Astrocyte of the hippocampus (primary cell): ENCODE results near the gene HDAC11.
"Not testable (repeated sequence)": the region's sequence is repeated elsewhere in the genome, so short reads cannot be mapped to it uniquely, and the experiment has no call there.

ENCODE experiments used
- DNase-seq: peaks from one replicate; pipeline ENCODE4 v3.0.0; 2011; ENCODE audit warnings: low read depth, low spot score

HDAC11 gene

DNA sequence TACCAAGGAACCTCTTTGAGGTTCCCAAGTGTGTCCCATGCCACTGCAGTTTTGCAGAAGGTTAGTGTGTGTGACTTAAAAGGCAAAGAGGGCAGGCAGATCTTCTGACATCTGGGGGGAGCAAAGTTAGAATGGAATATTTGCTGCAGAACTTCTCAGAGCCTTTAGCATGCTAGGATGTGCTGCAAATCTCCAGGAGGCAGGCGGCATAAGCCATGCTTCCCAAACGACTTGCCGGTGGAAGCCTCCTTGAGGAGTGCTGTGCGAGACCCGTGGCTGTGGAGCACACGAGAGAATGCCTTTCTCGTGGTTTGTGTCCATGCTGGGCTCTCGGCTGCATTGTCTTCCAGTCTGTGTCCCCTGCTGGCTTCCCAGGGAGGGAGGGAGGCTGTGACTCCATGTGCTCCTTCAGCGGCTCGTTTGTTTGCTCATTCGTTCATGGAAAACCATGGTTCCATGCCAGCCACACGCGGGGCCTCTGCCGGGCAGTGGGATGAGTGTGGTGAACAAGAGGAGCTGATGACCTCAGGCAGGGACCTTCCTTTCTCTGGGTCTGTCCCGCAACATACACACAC, 13.8 kb downstream of the HDAC11 start:
- no peak for DNase-seq

DNA sequence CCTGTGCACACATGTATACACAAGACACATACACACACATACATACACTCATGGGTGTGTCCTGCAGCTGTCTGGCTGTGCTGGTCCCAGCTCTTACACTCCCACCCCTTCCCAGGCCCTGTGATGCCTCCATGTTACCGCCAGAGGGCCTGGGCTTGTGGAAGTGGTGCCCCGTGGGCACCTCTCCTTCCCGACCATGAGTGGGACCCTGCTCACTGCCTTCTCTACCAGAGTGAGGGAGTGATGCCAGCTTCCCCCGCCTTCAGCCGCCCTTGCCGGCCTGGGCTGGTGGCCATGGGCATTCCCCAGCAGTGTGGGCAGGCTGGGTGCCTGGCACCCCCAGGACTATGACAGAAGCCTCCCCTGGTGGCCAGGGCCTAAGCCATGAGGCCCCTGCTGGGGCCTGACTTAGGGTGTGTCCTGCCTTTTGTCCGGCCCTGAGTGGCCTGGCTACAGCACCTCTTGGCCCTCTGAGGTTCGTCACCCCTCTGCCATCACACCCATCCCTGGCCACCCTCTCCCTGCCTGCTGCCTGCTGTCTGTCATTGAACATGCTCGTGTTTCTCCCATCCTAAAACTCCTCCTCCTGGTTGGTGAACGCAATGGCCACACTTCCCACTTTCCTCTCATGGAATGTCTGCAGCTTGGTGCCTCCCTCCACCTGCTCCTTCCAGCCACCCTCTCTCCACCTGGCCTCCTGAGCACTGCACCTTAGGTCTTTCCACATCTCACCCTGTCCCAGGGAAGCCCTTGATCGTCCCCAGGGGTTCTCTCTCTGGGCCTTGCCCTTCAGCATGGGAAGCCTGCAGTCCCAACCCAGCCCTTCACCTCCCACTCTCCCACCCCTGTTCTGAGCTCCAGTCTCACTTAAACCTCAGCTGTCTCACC, 14.6 kb downstream of the HDAC11 start:
- DNase-seq = peak; percentile 48

DNA sequence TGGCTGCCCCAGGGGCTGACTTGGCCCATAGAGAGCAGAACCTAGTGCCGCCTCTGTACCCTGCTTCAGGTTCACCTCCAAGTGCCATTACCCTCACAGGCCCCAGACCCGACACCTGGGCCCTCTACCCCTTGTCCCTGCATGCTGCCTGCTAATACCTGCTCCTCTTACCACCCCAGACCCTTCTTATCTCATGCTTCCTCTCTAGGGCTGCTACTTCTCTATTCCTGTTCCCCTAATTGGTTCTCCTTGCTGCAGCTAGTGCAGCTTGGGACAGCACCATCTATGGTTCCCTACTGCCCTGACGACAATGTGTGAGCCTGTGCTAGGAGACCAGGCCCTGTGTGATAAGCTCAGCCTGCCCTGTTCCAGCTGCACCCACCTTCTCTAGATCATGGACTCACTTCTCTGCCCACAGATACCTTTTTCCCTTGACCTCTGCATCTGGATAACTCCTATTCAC, 15.3 kb downstream of the HDAC11 start:
- DNase-seq = no peak

DNA sequence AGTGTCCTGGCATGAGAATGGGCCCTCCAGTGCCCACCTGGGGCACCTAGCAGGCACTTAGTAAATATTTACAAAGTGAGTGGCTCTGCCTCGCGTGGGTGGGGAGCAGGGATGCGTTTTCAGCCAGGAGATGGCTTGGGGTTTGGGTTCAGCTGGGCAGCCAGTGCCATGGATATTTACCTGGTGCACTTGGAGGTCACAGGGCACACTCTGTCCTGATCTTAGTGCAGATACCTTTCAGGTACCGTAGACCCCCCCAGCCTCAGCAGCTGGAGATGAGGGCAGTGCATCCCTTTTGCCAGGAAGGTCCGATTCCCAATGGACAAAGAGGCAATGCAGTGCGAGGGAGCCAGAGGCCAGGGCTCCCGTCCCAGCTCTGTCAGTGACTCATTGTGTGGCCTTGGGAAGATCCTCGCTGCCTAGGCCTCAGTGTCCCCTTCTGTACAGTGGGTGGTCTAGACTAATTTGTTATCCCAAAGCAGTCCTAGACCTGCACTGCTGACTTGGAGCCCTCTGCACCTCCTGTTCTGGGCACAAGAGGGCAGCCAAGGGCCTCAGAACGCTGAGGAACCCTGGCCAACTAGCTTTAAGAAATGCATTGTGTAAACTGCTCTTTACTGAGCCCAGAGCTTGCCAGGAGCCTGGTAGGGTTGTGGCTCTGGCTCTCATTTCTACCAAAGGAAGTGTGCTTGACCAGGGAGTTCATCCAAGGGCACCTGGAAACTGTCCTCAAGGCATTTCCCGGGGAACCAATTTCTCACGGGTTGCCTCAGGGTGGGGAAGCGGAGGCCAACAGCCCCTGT, 16.0 kb downstream of the HDAC11 start:
- peak; percentile 91 for DNase-seq

DNA sequence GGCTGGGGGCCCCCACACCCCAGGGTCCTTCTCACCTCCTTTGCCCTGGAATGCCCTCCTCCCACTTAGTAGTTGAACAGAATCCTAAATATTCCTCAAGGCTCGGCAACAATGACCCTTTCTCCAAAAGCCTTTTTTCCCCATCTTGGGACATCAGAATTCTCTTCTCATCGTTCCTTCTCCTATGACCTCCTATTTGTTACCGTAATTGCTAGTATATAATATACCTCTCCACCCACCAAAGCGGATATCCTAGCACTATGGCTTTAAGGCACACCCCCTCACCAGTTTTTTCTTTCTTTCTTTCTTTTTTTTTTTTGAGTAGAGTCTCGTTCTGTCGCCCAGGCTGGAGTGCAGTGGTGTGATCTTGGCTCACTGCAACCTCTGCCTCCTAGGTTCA, 16.8 kb downstream of the HDAC11 start:
- DNase-seq = no peak

DNA sequence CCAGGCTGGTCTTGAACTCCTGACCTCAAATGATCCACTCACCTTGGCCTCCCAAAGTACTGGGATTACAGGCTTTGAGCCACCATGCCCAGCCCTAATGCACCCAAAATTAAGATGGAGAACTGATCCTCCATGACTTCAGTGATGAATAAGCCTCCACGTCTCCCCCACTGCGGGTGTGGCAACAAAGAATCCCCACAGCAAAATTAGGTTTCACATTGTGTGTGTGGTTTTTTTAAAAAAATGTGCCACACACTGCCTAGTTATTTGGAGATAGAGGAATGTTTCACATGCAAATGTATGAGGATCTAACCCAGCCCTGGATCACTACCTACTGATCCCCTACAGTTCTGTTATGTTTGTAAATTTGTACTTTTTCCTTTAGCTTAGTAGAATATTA, 17.3 kb downstream of the HDAC11 start:
- DNase-seq = no peak

DNA sequence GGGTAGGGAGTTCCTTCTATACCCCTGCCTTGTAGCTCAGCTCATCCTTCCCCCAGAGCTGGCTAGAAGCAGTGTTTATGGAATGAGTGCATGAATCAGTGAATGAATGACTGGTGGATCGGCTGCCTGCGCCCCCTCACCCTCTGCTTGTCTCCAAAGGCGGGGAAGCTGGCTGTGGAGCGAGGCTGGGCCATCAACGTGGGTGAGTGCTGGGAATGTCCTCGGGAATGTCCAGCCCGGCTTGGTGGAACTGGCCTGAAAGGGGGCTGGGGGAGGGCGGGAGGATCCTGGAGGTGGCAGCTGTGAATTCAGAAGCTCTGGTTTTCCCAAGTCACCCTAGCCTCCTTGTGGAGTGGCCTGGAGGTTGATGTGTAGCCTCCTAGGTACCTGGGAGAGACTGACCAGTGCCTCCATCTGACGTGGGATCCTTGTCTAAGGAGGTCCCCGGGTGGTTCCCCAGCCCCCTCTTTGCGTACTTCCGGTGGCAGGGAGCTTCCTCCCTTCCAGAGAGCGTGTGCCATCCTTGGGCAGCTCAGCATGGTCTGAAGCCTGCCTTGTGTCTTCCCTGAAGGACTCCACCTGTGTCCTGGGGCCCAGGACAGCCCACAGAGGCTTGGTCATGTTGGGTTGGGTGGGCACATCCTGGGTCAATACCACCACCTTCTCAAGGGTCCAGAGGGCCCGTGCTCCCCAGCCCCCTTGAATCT, 18.4 kb downstream of the HDAC11 start:
- DNase-seq = no peak

DNA sequence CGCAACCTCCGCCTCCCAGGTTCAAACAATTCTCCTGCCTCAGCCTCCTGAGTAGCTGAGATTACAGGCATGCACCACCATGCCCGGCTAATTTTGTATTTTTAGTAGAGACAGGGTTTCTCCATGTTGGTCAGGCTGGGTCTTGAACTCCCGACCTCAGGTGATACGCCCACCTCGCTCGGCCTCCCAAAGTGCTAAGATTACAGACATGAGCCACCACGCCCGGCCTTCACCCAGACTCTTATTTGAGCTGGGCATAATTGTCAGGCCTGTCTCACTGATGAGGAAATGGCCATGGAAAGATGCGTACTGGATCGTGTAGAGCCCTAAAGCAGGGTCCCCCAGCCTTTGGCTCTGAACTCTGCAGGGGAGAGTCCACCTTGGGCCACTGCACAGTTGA, 19.1 kb downstream of the HDAC11 start:
- not testable (repeated sequence) for DNase-seq

DNA sequence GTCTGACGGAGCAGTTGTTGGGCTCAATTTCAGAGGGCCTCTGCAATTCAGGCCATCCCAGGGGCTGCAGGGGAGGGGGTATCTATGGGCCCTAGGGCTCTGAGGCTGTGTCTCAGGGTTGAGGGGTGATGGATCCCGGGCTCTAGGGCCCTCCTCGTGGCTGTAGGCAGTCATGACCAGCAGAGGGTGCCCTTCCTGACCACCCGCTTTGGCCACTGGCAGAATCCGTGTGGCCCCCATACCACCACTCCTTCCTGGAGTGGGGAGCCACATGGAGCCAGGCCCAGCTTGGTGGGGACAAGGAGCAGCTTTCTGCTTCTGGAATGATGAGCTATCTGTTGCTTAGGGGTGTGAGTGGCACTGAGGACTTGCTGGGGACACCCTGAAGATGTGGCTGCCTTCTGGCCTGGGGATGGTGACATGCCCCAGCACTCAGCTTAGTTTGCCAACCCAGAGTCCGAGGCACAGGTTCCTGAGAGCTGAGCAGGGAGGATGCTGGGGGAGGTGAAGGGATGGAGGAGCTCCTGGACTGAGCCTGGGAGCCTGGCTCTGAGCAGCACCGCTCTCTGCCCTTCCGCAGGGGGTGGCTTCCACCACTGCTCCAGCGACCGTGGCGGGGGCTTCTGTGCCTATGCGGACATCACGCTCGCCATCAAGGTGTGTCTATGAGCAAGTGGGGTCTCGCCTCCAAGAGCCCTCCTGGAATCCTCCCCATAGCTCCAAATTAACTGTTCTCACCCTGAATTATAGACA, 20.2 kb downstream of the HDAC11 start:
- no peak for DNase-seq

DNA sequence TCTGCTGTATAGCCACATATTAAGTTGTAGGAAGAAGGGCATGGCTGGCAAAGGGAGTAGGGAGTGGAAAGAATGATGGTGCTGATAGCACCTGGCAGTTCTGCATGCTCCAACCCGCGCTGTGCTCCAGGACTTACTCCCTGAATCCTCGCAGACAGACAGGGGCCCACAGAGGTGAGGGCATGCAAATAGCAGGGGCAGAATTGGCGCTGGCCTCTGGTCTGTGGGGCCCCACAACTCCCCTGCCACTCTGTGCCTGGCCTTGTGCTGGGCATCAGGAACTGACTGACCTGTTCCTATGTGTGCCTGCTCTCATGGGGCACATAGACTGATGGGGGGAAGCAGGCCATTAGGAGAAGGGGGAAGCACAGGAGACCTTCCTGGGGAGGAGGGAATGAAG, 20.9 kb downstream of the HDAC11 start:
- DNase-seq = no peak

DNA sequence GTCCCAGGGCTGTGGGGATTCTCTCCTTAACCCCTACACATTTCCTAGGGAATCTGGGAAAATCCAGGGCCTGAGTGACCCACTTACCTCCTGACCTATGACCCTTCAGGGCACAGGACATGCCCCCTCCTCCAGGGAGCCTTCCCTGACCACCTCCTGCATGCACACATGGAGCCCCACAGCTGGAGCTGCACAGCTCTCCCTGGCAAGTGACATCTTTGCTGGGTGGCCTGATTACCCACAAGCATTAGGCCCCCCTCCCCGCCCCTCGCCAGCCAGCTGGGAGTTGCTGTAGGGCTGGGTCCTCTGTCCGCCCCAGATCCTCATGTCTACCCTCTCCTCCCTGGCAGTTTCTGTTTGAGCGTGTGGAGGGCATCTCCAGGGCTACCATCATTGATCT, 21.4 kb downstream of the HDAC11 start:
- no peak for DNase-seq

DNA sequence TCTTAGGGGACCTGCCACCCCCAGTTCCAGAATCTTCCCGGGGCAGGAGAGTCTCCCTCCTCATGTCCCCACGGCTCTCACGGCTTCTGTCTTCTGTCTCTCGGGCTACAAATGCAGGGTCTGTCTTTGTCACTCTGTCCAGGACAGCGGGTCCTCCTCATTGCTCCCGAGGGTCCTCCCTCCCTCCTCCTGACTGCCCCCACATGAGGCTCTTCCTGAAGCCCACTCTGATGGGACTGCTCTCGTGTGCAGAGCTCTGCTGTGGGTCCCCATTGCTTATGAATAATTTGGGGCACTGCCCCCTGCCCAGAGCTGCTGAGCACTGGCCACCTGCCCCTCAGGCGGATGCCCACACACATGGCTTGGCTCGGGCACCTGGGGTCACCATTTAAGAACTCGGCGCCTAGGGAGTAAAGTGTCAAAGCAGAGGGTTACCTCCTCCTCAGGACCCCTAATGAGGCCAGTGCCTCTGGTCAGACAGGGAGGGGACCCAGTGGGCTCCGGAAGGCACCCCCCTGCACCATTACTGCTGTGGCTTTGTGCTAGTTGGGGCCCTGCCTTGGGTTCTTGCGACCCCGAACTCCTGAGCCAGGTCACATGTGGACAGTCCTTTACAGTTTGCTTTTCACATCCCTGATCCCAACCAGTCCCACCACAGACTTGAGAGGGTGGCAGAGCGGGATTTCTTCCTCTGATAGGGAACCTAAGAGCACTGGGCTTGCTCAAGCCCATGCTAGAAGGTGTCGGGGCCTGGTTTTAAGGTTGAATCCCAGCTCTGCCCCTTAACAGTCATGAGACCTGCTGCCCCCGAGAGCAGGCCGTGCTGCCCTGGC, 22.1 kb downstream of the HDAC11 start:
- no peak for DNase-seq

DNA sequence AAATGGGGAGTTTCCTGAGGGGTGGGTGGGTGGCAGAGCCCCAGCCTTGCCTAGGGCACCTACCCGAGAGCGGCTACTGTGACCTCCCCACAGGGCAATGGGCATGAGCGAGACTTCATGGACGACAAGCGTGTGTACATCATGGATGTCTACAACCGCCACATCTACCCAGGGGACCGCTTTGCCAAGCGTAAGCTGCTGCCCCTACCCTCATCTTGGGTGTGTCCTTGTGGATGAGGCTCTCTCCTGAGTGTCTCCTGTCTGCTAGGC, 22.6 kb downstream of the HDAC11 start:
- DNase-seq = no peak

DNA sequence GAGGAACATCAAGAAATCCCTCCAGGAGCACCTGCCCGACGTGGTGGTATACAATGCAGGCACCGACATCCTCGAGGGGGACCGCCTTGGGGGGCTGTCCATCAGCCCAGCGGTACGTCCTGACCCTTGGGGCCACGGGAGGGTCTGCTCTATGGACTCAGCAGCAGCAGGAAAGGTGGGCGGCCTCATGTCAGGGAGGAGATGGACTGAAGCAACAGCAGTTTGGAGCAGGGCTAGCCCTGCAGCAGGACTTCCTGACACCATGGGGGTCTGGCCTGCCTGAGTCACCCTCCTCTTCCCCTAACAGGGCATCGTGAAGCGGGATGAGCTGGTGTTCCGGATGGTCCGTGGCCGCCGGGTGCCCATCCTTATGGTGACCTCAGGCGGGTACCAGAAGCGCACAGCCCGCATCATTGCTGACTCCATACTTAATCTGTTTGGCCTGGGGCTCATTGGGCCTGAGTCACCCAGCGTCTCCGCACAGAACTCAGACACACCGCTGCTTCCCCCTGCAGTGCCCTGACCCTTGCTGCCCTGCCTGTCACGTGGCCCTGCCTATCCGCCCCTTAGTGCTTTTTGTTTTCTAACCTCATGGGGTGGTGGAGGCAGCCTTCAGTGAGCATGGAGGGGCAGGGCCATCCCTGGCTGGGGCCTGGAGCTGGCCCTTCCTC, 24.2 kb downstream of the HDAC11 start:
- DNase-seq = peak; percentile 28

DNA sequence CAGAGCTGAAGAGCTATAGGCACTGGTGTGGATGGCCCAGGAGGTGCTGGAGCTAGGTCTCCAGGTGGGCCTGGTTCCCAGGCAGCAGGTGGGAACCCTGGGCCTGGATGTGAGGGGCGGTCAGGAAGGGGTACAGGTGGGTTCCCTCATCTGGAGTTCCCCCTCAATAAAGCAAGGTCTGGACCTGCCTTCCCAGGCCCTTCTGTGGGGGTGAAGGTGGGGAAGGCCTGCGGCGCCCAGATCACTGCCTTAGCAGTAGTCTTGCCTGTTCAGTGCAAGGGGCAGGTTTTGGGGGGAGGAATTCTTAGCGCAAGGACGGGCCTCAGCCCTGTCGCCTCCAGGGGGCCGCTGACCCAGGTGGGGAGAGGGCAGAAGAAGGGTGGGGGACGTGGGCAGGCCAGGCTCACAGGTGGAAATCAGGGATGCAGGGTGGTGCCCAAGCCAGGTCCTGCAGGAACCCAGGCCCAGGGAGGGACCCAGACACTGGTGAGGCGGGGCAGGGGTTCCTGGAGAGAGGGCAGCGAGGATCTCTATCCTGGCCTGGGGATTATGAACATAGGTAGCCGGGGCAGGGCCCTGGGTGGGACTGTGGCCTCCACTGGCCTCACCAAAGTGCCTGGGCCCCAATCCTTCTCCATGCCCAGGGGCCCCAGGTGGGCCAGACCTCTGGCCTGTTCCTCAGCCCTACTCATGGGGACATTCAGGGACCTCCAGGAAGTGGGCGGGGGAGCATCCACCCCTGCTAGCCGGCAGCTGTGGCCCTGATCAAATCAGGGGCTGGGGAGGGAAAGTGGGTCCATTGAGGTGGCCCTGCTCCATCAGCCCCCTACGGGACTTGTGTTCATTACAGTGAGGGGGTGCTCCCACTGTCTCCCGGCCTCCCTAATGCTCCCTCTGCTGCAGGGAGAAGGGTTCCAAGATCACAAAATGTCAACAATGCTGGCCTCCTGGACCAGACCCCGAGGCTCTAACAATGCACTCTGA, 25.3 kb downstream of the HDAC11 start:
- no peak for DNase-seq

DNA sequence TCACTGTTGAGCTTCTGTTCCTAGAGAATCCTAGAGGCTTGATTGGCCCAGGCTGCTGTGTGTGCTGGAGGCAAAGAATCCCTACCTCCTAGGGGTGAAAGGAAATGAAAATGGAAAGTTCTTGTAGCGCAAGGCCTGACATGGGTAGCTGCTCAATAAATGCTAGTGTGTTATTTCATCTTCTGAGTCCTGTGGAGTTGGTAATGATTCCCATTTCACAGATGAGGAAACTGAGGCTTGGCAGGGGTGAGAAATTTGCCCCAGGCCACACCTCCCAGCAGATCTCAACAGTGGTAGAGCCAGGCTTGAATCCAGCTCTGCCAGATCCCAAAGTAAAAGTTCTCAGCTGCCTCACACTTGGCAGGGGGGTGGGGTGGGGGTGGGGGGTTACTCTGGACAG, 26.1 kb downstream of the HDAC11 start:
- no peak for DNase-seq

DNA sequence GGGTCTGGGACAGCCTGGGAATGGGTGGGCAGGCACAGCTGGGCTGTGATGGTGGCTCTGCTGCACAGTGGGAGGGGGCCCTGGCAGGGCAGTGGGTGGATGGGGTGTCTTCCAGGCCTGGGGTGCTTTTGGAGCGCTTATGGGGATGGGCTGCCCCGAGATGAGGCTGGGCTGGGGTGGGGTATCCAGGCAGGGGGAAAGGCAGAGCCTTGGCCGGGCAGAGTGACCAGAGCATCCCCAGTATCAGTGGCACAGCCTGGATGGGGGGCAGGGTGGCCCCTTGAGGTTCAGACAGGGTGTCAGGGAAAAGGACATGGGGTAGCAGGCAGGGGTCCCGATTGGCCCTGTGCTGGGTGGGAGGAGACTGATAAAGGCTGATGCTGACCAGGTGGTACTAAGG, 26.6 kb downstream of the HDAC11 start:
- DNase-seq = no peak

DNA sequence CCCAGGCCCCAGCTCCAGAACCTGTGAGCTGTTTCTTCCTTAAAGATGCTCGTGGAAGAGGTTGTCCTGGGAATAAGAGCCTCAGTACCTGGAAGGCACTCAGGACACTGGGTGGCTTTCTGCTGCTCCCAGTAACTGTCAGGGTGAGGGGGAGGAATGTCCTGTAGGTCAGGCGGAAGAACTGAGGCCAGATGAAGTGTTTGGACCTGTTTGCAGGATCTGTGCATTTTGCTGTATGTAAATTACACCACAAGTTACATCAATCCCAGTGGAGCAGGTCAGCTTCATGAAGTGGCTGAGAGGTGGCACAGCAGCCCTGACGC, 27.1 kb downstream of the HDAC11 start:
- DNase-seq = peak; percentile 20
